Loucy (cell line): Measurements from ENCODE around the gene RELCH.

Source experiments
- H2AFZ ChIP-seq: fragments of 200-600 bp; sonication (generic); 2 replicates; pipeline ENCODE4 v1.6.0; 2016; ENCODE audit warnings: antibody characterized with exemption, mild to moderate bottlenecking, low read length, moderate library complexity
- H3F3A ChIP-seq: fragments of 200-600 bp; 2 replicates; pipeline ENCODE4 v1.6.0; 2016; ENCODE audit warnings: antibody characterized with exemption, low read depth, mild to moderate bottlenecking
- H3K27me3 ChIP-seq: fragments of 200-600 bp; sonication (generic); 2 replicates; pipeline ENCODE4 v1.6.1; 2014; ENCODE audit warnings: low read length, mild to moderate bottlenecking; ENCODE audit not compliant: insufficient read depth, poor library complexity, severe bottlenecking
- H3K36me3 ChIP-seq: fragments of 200-600 bp; sonication (generic); 2 replicates; pipeline ENCODE4 v1.6.1; 2016; ENCODE audit warnings: low read length; ENCODE audit not compliant: insufficient read depth
- H3K4me1 ChIP-seq: fragments of 200-600 bp; sonication (generic); 2 replicates; pipeline ENCODE4 v1.5.1; 2014; ENCODE audit warnings: low read length, mild to moderate bottlenecking; ENCODE audit not compliant: insufficient read depth, poor library complexity, severe bottlenecking
- H3K4me2 ChIP-seq: fragments of 200-600 bp; sonication (generic); 2 replicates; pipeline ENCODE4 v1.6.0; 2014; ENCODE audit warnings: antibody characterized with exemption, low read length, low read depth, mild to moderate bottlenecking; ENCODE audit not compliant: poor library complexity, severe bottlenecking
- H3K4me3 ChIP-seq: fragments of 200-600 bp; sonication (generic); 2 replicates; pipeline ENCODE4 v1.5.1; 2014; ENCODE audit warnings: low read length, mild to moderate bottlenecking, mixed read lengths; ENCODE audit not compliant: poor library complexity, severe bottlenecking
- H3K79me2 ChIP-seq: fragments of 200-600 bp; sonication (generic); 2 replicates; pipeline ENCODE4 v1.6.1; 2014; ENCODE audit warnings: low read length; ENCODE audit not compliant: insufficient read depth
- H3K9ac ChIP-seq: fragments of 200-600 bp; sonication (generic); 2 replicates; pipeline ENCODE4 v1.6.0; 2014; ENCODE audit warnings: mild to moderate bottlenecking, low read depth, low read length, moderate library complexity; ENCODE audit not compliant: poor library complexity, severe bottlenecking
- H3K9me2 ChIP-seq: fragments of 200-600 bp; sonication (generic); replicated peaks from 2 replicates; pipeline ENCODE4 v1.6.1; 2016; ENCODE audit warnings: low read depth, low read length, mixed read lengths
- H3K9me3 ChIP-seq: fragments of 200-600 bp; sonication (generic); 2 replicates; pipeline ENCODE4 v1.6.1; 2014; ENCODE audit warnings: mild to moderate bottlenecking, antibody characterized with exemption, low read length, low read depth; ENCODE audit not compliant: insufficient read depth
- H4K20me1 ChIP-seq: fragments of 200-600 bp; sonication (generic); 2 replicates; pipeline ENCODE4 v1.6.0; 2014; ENCODE audit warnings: antibody characterized with exemption, low read length, mild to moderate bottlenecking; ENCODE audit not compliant: insufficient read depth, poor library complexity, severe bottlenecking
- EZH2phosphoT487 ChIP-seq: fragments of 200-600 bp; IDR thresholded peaks from 2 replicates; pipeline ENCODE4 v1.6.1; 2018; ENCODE audit warnings: antibody characterized with exemption, mild to moderate bottlenecking, moderate library complexity, borderline replicate concordance
- TF ChIP-seq, protein P1 (sequence below): fragments of 200-600 bp; sonication (generic); conservative IDR thresholded peaks from 2 replicates; pipeline ENCODE4 v1.5.1; 2014; ENCODE audit warnings: mild to moderate bottlenecking, antibody characterized with exemption, low read length

Gene RELCH

DNA sequence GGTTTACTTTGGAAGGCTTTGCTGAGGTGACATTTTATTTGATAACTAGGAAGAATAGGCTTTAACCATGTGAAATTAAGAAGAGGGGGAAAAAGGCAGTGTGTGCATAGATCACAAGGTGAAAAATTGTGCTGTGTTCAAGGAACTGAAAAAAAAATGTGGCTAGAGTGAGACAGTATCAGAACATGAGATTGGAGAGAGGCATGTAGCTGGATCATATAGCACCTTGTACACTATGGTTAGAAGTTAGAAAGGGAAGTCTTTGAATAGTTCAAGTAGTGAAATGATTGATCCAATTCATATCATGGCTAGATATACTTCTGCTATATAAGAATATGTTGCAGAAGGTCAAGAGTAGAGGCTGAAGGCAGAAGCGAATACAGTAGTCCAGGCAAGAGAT, 125.8 kb downstream of the RELCH start:
- no peaks in the 10 kb centered on the region for H3K79me2 ChIP-seq
- TF ChIP-seq EZH2phosphoT487, result no peak
- TF ChIP-seq, protein P1, sequence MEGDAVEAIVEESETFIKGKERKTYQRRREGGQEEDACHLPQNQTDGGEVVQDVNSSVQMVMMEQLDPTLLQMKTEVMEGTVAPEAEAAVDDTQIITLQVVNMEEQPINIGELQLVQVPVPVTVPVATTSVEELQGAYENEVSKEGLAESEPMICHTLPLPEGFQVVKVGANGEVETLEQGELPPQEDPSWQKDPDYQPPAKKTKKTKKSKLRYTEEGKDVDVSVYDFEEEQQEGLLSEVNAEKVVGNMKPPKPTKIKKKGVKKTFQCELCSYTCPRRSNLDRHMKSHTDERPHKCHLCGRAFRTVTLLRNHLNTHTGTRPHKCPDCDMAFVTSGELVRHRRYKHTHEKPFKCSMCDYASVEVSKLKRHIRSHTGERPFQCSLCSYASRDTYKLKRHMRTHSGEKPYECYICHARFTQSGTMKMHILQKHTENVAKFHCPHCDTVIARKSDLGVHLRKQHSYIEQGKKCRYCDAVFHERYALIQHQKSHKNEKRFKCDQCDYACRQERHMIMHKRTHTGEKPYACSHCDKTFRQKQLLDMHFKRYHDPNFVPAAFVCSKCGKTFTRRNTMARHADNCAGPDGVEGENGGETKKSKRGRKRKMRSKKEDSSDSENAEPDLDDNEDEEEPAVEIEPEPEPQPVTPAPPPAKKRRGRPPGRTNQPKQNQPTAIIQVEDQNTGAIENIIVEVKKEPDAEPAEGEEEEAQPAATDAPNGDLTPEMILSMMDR, result no peak
- H3K4me3 ChIP-seq, result no peak overlapping the region

DNA sequence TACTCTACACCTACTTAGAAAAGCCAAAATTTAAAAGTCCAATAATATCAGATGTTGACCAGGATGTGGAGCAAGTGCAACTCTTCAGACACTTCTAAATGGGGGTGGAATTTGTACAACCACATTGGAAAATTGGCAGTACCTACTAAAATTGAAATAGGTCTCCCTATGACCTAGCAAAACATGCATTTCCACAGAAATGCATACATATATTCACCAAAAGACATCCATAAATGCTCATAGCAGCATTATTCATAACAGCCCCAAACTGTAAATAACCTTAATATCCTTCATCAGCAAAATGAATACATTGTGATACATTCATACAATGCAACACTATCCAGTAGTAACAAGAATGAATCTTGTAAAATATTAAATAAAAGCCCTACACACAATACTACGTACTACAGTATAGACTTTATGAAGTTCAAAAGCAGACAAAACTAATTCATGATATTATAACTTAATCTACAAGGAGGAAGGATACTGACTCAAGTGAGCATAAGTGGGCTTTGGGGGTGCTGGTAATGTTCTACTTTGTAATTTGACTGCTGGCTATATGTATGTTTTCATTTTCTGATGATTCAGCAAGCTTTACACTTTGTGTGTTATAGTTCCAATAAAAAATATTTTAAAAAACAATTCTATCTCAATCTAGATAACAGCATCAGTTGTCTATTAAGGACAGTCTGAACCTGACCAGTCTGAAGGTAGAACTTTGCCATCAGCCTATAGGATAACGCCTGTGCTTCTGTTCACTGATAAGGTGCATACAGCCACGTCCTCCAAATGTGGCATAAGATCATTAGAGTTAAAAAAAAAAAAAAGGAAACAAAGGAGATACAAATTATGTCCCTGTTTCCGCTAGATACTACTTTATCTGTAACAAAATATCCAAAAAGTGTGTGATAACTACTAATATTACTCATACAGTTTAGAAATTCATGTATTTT, 131.4 kb downstream of the RELCH start:
- no peak overlapping the region for H2AFZ ChIP-seq
- no peak overlapping the region for H3K4me3 ChIP-seq
- no peak for TF ChIP-seq EZH2phosphoT487
- TF ChIP-seq, protein P1, result no peak
- no peaks in the 10 kb centered on the region for H3K79me2 ChIP-seq
- H3K4me1 ChIP-seq, result no peaks in the 10 kb centered on the region
- no peaks in the 10 kb centered on the region for H3K36me3 ChIP-seq
- H3K9me2 ChIP-seq, result no peaks in the 10 kb centered on the region
- no peak overlapping the region for H3K4me2 ChIP-seq
- no peaks in the 10 kb centered on the region for H4K20me1 ChIP-seq
- no peaks in the 10 kb centered on the region for H3F3A ChIP-seq
- H3K9me3 ChIP-seq, result no peaks in the 10 kb centered on the region
- H3K9ac ChIP-seq, result no peak overlapping the region
- no peaks in the 10 kb centered on the region for H3K27me3 ChIP-seq

More for the DNA sequence above, 125.8 kb downstream of the RELCH start:
- no peaks in the 10 kb centered on the region for H4K20me1 ChIP-seq
- H3K9me3 ChIP-seq, result no peaks in the 10 kb centered on the region
- H3K4me1 ChIP-seq, result no peaks in the 10 kb centered on the region
- no peaks in the 10 kb centered on the region for H3K9me2 ChIP-seq
- H2AFZ ChIP-seq, result no peak overlapping the region
- H3K36me3 ChIP-seq, result peaks cover 9% of the 10 kb centered on the region
- H3K4me2 ChIP-seq, result no peak overlapping the region
- no peaks in the 10 kb centered on the region for H3F3A ChIP-seq
- no peak overlapping the region for H3K9ac ChIP-seq
- H3K27me3 ChIP-seq, result no peaks in the 10 kb centered on the region

DNA sequence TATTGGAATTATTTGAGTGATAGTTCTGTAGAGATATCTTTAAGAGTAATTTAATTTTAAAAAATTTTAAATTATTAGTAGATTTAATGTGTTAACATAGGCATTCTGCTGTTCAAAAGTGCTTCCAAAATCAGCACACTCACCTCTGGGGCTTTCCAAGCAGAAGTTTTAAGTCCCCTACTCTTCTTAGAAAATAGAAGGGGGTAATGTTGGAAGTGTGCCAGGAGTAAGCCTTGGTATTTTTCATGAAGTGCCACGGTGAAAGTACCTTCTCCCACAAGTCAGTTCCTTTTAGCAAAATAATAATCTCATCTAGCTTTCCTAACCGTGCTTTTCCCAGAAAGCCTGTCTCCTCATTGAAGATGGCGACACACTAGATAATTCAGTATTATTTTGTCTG, 134.1 kb downstream of the RELCH start:
- Histone ChIP-seq H3K4me2 (no peak overlapping the region), H3F3A (no peaks in the 10 kb centered on the region), H3K27me3 (no peaks in the 10 kb centered on the region), H3K9me3 (no peaks in the 10 kb centered on the region), H3K4me1 (no peaks in the 10 kb centered on the region), H4K20me1 (no peaks in the 10 kb centered on the region), H3K4me3 (no peak overlapping the region), H3K79me2 (no peaks in the 10 kb centered on the region), H3K36me3 (no peaks in the 10 kb centered on the region), H2AFZ (no peak overlapping the region), H3K9ac (no peak overlapping the region), H3K9me2 (no peaks in the 10 kb centered on the region)
- no peak for TF ChIP-seq EZH2phosphoT487
- TF ChIP-seq, protein P1, result no peak
